ENCODE results near the gene GMFB.
"Not testable (repeated sequence)": the region's sequence is repeated elsewhere in the genome, so short reads cannot be mapped to it uniquely, and the experiment has no call there.

GMFB gene

DNA sequence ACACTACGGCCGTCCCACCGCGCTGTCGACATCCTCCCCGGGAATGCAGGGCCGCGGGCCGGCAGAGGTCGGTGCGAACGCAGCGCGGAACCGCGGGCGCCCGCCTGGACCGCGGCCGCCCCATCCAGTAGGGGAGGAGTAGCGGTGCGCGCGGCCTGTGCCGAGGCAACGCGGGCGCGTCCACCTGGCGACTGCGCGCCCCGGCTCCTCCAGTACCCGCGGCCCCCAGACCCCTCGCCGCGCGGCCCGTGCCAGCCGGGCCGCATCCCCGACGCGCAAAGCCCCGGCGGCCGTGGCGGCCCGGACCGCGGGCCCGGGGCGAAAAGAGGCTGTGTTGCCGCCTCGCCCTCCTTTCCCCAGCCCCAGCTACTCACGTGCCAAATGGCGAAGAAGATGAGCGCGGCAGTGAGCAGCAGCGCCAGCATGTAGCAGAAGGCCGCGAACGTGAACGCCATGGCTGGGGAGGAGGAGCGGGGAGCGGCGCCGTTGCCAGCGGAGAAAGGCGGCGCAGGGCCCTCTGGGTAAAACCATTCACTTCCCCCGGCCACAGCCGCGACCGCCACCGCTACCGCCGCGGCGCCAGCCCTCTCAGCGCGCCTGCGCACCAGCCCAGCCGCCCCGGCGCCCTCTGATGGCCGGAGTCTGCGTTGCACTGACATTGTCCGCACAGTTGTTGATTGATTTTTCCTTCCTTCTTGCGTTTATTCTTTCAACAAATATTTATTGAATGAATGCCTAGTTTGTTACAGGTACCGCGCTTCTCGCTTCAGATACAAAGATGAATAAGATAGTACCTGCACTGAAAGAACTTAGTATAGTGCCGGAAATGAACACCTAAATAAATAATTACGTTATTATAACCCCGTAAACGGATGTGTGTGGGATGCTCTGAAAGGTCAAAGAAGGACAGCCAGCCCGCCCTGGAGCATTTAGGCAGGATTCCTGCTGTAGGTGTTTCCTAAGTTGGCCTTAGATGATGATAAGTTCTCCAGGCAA, 47.6 kb downstream of the GMFB start, which contains the start of gene CNIH1:
Gene CNIH1, minus strand, starts transcription at position 502 of the 996 bp plus-strand sequence. Its CDS starts 47 bp downstream, at position 455.
- Histone ChIP-seq H3K4me3 (ENCODE audit: low read length) (peak within 1 kb of the TSS; percentile 80), H3K27me3 (ENCODE audit: control insufficient read depth, insufficient read depth, low read length) (no peaks in the 10 kb centered on the region), H3K36me3 (ENCODE audit: control insufficient read depth, low read depth, low read length) (no peaks in the 10 kb centered on the region), H3K9ac (ENCODE audit: low read length) (peak within 1 kb of the TSS; percentile 81), H3K4me1 (ENCODE audit: control insufficient read depth, low read depth, low read length) (peaks cover 27% of the 10 kb centered on the region), H3K9me3 (ENCODE audit: control insufficient read depth, low read depth, low read length) (no peaks in the 10 kb centered on the region), H3K27ac (ENCODE audit: low read length) (peak within 1 kb of the TSS; percentile 65)

DNA sequence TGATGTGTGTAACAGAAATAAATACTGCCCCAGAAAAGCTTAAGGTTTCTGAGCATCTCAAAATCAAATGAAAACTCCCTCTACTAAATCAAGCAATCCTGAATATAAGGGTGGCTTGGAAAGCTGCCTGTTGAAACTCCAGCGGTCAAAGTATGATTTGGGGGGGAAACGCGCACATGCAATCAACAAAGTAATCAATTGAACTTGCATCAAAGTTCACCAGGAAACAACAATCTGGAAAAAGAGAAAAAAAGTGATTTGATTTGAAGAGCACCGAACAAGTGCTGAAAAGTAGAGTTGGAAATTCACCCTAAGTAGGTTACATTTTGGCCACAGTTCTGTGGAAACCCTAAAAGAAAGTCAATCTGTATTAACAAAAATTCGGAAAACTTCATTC, 48.3 kb downstream of the GMFB start:
- Histone ChIP-seq H3K4me3 (ENCODE audit: low read length) (peak overlapping the region; percentile 80), H3K4me1 (ENCODE audit: control insufficient read depth, low read depth, low read length) (peaks cover 27% of the 10 kb centered on the region), H3K27me3 (ENCODE audit: control insufficient read depth, insufficient read depth, low read length) (no peaks in the 10 kb centered on the region), H3K9ac (ENCODE audit: low read length) (peak overlapping the region; percentile 81), H3K36me3 (ENCODE audit: control insufficient read depth, low read depth, low read length) (peaks cover 7% of the 10 kb centered on the region), H3K27ac (ENCODE audit: low read length) (peak overlapping the region; percentile 34), H3K9me3 (ENCODE audit: control insufficient read depth, low read depth, low read length) (no peaks in the 10 kb centered on the region)

GRCh38 chr14:54440037-54440436, 48.7 kb downstream of the GMFB start:
- no peak overlapping the region for H3K27ac ChIP-seq (ENCODE audit: low read length)
- H3K36me3 ChIP-seq (ENCODE audit: control insufficient read depth, low read depth, low read length) = peaks cover 8% of the 10 kb centered on the region

GRCh38 chr14:54438703-54439102, 50.1 kb downstream of the GMFB start:
- H3K9me3 ChIP-seq (ENCODE audit: control insufficient read depth, low read depth, low read length) = no peaks in the 10 kb centered on the region
- peak overlapping the region; percentile 26 for H3K4me3 ChIP-seq (ENCODE audit: low read length)
- peaks cover 8% of the 10 kb centered on the region for H3K36me3 ChIP-seq (ENCODE audit: control insufficient read depth, low read depth, low read length)
- H3K27me3 ChIP-seq (ENCODE audit: control insufficient read depth, insufficient read depth, low read length) = no peaks in the 10 kb centered on the region
- no peak overlapping the region for H3K27ac ChIP-seq (ENCODE audit: low read length)
- peaks cover 27% of the 10 kb centered on the region for H3K4me1 ChIP-seq (ENCODE audit: control insufficient read depth, low read depth, low read length)
- H3K9ac ChIP-seq (ENCODE audit: low read length) = no peak overlapping the region

More at GRCh38 chr14:54440037-54440436, 48.7 kb downstream of the GMFB start:
- H3K4me3 ChIP-seq (ENCODE audit: low read length) = peak overlapping the region; percentile 80
- peak overlapping the region; percentile 81 for H3K9ac ChIP-seq (ENCODE audit: low read length)
- peaks cover 27% of the 10 kb centered on the region for H3K4me1 ChIP-seq (ENCODE audit: control insufficient read depth, low read depth, low read length)
- no peaks in the 10 kb centered on the region for H3K27me3 ChIP-seq (ENCODE audit: control insufficient read depth, insufficient read depth, low read length)
- no peaks in the 10 kb centered on the region for H3K9me3 ChIP-seq (ENCODE audit: control insufficient read depth, low read depth, low read length)

DNA sequence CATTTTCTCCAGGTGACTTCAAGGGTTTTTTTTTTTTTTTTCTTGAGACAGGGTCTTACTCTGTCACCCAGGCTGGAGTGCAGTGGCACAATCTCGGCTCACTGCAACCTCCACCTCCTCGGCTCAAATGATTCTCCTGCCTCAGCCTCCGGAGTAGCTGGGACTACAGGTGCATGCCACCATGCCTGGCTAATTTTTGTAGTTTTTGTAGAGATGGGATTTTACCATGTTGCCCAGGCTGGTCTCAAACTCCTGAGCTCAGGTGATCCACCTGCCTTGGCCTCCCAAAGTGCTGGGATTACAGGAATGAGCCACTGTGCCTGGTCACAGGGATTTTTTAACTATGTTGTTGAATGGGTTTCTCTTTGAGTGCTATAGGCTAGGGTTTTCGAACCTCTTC, 50.8 kb downstream of the GMFB start:
- H3K9ac ChIP-seq (ENCODE audit: low read length); H3K4me3 ChIP-seq (ENCODE audit: low read length); H3K27ac ChIP-seq (ENCODE audit: low read length); H3K36me3 ChIP-seq (ENCODE audit: control insufficient read depth, low read depth, low read length); H3K27me3 ChIP-seq (ENCODE audit: control insufficient read depth, insufficient read depth, low read length); H3K9me3 ChIP-seq (ENCODE audit: control insufficient read depth, low read depth, low read length): not testable (repeated sequence)
- H3K4me1 ChIP-seq (ENCODE audit: control insufficient read depth, low read depth, low read length) = peaks cover 29% of the 10 kb centered on the region

DNA sequence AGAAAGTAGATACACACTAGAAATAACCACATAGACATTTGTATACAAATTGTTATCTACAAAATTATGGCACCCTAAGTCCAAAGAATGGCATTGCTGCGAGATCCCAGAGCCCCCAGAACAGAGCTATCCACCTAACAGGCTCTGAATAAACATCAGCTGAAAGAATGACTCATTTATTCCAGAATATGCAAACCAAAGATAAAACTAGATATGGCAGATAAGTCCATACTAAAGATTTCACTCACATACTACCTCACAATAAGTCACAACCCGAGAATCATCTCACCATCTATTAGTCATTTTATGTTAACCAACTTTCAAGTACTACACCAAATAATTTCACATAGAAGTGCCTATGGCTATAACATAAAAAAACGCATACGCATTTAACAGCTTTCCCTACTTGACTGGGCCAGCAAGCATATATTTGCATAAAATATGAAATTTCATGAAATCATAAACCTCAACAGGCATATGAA, 53.2 kb downstream of the GMFB start:
- Histone ChIP-seq H3K27me3 (ENCODE audit: control insufficient read depth, insufficient read depth, low read length) (no peaks in the 10 kb centered on the region), H3K9ac (ENCODE audit: low read length) (no peak overlapping the region), H3K36me3 (ENCODE audit: control insufficient read depth, low read depth, low read length) (peaks cover 18% of the 10 kb centered on the region), H3K27ac (ENCODE audit: low read length) (no peak overlapping the region), H3K4me3 (ENCODE audit: low read length) (no peak overlapping the region), H3K9me3 (ENCODE audit: control insufficient read depth, low read depth, low read length) (no peaks in the 10 kb centered on the region), H3K4me1 (ENCODE audit: control insufficient read depth, low read depth, low read length) (peaks cover 26% of the 10 kb centered on the region)

DNA sequence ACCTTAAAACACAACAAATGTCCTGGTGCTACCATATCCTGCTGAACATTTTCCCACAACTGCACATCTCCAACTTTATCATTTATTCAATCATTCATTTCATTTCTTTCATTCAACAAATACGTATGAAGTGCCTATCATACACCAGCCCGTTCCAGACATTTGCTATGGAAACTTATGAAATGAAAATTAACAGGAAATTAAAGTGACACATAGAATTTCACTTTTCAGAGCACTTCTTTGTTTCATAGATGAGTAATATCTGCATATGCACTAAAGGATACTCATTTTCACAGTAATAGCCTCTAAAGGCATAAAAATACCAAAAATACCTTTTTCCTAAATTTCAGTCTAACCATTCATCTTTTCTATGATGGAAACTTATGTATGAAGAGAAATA, 60.3 kb downstream of the GMFB start:
- Histone ChIP-seq H3K4me1 (ENCODE audit: control insufficient read depth, low read depth, low read length) (peaks cover 3% of the 10 kb centered on the region), H3K9ac (ENCODE audit: low read length) (no peak overlapping the region), H3K9me3 (ENCODE audit: control insufficient read depth, low read depth, low read length) (no peaks in the 10 kb centered on the region), H3K4me3 (ENCODE audit: low read length) (no peak overlapping the region), H3K27ac (ENCODE audit: low read length) (no peak overlapping the region), H3K27me3 (ENCODE audit: control insufficient read depth, insufficient read depth, low read length) (no peaks in the 10 kb centered on the region), H3K36me3 (ENCODE audit: control insufficient read depth, low read depth, low read length) (peaks cover 62% of the 10 kb centered on the region)

DNA sequence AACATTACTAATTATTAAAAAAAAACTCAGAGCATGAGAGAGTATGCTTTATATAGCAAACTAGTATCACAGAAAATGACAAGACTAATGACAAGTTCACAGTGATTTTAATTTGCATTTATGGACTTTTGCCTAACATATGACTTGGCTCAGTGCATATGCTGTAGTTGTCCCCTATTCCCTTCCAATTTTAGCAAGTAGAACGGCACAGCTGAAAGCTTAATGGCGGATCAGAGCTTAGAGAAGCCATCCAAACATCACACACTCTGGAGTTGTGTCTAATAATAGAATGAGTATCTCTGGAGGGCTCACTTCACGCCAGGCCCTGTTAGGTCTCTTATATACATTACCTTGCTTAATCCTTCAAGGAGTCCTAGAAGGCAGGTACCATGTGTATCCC, 60.9 kb downstream of the GMFB start:
- H3K9ac ChIP-seq (ENCODE audit: low read length) = no peak overlapping the region
- no peaks in the 10 kb centered on the region for H3K9me3 ChIP-seq (ENCODE audit: control insufficient read depth, low read depth, low read length)
- H3K27me3 ChIP-seq (ENCODE audit: control insufficient read depth, insufficient read depth, low read length) = no peaks in the 10 kb centered on the region
- peaks cover 62% of the 10 kb centered on the region for H3K36me3 ChIP-seq (ENCODE audit: control insufficient read depth, low read depth, low read length)
- no peak overlapping the region for H3K27ac ChIP-seq (ENCODE audit: low read length)
- no peak overlapping the region for H3K4me3 ChIP-seq (ENCODE audit: low read length)
- H3K4me1 ChIP-seq (ENCODE audit: control insufficient read depth, low read depth, low read length) = peaks cover under 1% of the 10 kb centered on the region

DNA sequence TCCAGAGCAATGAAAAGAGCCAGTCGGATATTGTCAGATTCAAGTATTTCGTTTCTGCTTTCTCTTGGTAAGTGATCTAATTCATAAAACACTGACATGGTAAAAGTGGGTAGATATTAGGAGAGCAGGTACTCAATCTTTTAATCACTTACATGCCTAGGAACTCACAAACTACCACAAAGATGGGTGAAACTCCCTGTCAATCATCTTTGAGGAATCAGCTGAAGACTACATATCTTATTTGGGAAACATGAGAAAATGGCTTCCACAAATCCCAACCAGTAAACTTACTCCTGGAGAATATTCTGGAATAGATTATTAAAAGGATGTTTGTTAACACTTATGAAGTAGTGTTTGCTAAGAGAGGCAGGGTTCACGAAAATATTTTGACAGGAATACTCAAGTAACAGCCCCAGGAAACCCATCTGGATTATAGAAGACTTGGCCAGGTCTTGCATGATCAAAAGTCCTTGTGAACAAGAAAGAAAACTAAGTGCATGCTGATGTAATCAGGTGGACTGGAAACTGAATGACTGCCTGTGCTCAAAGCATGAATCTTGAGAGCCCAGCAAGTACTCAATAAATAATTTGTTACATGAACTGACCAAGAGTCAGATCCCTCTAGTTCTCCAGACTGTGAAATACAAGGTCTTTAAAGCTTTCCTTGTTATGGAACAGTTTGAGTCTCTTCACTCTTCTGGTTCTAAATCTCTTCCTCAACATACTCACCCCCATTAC, 63.1 kb downstream of the GMFB start:
- H3K4me1 ChIP-seq (ENCODE audit: control insufficient read depth, low read depth, low read length) = no peaks in the 10 kb centered on the region
- no peak overlapping the region for H3K9ac ChIP-seq (ENCODE audit: low read length)
- H3K4me3 ChIP-seq (ENCODE audit: low read length) = no peak overlapping the region
- H3K27ac ChIP-seq (ENCODE audit: low read length) = no peak overlapping the region
- H3K9me3 ChIP-seq (ENCODE audit: control insufficient read depth, low read depth, low read length) = no peaks in the 10 kb centered on the region
- H3K36me3 ChIP-seq (ENCODE audit: control insufficient read depth, low read depth, low read length) = peaks cover 53% of the 10 kb centered on the region
- no peaks in the 10 kb centered on the region for H3K27me3 ChIP-seq (ENCODE audit: control insufficient read depth, insufficient read depth, low read length)

DNA sequence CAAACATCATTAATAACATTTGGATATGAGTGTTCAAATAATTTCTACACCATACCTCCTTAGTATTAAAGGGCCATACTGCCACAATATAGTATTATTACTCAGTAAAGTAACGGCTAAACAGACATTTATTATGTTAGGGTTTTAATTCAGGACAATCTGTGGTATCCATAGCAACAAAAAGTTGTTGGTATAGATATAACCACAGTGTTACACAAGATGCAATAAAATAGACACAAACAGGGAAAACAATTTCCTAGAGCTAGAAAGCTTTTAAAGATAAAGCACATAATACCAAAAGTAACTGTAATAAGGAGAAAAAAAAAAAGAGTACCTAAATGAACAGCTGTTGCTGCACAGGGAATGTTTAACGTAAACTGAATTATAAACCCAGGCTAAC, 63.7 kb downstream of the GMFB start:
- H3K36me3 ChIP-seq (ENCODE audit: control insufficient read depth, low read depth, low read length) = peaks cover 47% of the 10 kb centered on the region
- no peak overlapping the region for H3K9ac ChIP-seq (ENCODE audit: low read length)
- no peaks in the 10 kb centered on the region for H3K27me3 ChIP-seq (ENCODE audit: control insufficient read depth, insufficient read depth, low read length)
- no peaks in the 10 kb centered on the region for H3K9me3 ChIP-seq (ENCODE audit: control insufficient read depth, low read depth, low read length)
- H3K4me3 ChIP-seq (ENCODE audit: low read length) = no peak overlapping the region
- H3K4me1 ChIP-seq (ENCODE audit: control insufficient read depth, low read depth, low read length) = no peaks in the 10 kb centered on the region
- no peak overlapping the region for H3K27ac ChIP-seq (ENCODE audit: low read length)

Measured in iPS-18a (cell line).